GM08714 (cell line): ENCODE data around the gene MXRA7.
"Not testable (repeated sequence)": the region's sequence is repeated elsewhere in the genome, so short reads cannot be mapped to it uniquely, and the experiment has no call there.

Experiments used
- H3K4me3 ChIP-seq: fragments of 200-500 bp; sonication (Bioruptor generic); 2 replicates; pipeline ENCODE4 v1.5.1; 2014; ENCODE audit warnings: mild to moderate bottlenecking, low read length, inconsistent platforms
- ZNF274 ChIP-seq: IDR thresholded peaks from 2 replicates; pipeline ENCODE4 v1.6.1; 2012; ENCODE audit warnings: mild to moderate bottlenecking, low read depth, low read length

Gene MXRA7

DNA sequence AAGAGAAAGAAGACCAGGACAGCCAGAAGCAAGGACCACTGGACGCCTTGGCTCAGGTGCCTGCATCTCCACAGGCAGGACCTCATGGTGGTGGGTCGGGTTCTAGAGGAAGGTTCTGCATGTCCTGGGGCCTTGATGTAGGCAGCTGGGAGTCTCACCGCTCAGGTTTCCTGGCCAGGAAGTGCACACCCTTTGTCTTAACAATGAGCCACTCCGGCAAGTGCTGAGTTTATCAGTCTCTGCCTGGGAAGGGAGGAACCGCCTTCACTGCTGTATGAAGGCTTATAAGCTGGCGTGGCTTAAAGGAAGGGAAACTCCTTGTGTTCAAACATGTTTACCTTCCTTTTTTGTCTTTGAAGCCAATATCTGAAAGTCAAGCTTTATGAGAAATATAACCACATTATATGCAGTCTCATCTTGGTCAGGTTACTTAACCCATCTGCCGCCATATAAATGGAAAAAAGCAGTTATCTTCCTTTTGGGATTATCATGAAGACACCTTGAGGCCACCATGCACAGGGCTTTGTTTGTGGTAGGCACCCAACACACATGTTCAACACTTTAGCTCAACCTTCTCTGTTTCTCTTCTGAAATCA, 67.1 kb downstream of the MXRA7 start, which contains the start of gene ST6GALNAC1:
ST6GALNAC1 (minus strand) TSS at position 205 of the 596 bp plus-strand sequence; CDS start at position 86, 119 bp downstream.
- no peak within 1 kb of the TSS for H3K4me3 ChIP-seq
- no peak for TF ChIP-seq ZNF274

DNA sequence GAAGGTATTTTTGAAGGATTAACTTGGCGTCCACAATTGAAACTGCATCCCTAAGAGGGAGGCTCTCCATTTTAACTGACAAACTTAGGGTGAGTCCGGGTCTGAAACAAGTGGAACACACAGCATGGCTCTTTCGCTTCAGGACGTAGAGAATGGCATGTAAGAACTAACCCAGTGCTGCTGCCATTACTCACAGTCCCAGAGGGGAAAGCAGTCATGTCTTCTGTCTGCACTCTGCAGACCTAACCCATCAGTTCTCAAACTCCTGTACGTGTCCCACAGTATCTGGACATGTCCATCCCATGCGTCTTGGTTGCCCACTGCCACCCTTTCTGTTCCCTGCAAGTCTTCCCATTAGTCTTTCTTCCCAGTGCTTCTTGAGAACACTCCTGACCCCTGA, 67.8 kb downstream of the MXRA7 start:
- no peak for TF ChIP-seq ZNF274
- no peak overlapping the region for H3K4me3 ChIP-seq

DNA sequence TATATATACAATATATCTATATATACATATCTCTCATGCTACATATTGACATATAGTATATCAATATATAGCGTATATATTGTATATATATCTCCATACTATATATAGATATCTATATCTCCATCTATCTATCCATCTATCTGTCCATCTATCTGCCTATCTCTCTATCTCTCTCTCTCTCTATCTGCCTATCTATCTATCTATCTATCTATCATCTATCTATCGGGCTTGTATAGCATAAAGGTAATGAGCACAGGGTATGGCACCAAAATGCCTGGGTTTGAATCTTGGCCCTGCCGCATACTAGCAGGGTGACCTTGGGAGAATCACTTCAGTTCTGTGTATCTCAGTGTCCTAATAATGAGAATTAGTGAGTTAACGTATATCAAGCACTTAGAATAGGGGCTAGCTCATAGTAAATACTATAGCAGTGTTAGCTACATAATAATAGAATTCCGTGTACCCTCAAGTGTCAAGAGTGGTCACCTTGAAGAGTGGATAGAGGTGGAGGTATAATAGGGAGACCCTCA, 68.7 kb downstream of the MXRA7 start:
- no peak for TF ChIP-seq ZNF274
- no peak overlapping the region for H3K4me3 ChIP-seq

DNA sequence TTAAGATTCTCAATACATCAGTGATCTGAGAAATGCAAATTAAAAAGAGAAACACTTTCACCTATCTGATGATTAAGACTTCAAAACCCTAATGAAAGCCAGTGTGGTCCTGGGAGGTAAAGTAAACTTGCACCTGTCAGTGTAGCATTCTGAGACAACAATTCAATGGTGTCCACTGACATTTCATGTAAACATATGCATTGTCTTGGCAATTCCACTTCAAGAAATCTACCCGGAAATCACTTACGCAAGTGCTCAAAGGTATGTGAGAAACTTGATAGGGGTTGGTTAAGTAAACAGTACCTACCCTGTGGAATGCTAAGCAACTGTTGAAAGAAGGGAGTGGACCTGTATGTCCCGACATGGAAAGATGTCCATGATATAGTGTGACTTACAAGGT, 69.3 kb downstream of the MXRA7 start:
- no peak overlapping the region for H3K4me3 ChIP-seq
- TF ChIP-seq ZNF274: no peak

DNA sequence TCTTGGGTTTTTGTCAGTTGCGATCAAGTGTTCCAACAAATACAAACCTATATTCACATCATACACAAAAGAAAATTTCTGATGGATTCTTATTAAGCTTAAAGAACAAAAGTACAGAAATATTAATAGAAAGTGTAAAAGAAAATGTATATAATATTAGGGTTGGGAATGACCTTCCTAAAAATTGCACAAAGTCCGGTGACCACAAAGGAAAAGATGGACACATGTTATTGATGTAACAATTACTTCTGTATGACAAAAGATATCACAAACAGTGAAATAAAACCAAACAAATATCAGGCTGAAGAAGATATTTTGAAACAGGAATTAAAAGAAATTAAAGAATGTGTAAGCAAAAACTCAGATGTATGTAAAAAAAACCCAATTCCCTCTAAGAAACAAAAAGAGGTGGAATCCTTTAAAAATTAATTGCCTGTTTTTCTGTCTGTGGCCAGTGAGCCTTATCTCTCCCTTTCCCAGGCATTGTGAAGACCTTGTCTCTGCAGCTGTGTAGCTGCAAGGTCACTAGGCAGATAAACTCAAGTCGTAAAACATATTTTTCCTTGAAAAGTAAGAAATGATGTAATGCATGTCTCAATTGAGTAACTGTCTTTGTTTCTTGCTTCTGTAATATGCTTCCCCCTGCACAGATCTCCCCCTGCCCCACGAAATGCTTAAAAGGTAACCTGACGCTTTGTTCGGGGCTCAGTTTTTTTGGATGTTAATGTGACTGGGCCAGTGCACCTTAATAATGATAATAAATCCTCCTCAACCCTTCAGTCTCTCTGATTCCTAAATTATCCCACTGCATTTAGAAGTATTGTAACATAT, 70.0 kb downstream of the MXRA7 start:
- no peak for TF ChIP-seq ZNF274
- H3K4me3 ChIP-seq: no peak overlapping the region

DNA sequence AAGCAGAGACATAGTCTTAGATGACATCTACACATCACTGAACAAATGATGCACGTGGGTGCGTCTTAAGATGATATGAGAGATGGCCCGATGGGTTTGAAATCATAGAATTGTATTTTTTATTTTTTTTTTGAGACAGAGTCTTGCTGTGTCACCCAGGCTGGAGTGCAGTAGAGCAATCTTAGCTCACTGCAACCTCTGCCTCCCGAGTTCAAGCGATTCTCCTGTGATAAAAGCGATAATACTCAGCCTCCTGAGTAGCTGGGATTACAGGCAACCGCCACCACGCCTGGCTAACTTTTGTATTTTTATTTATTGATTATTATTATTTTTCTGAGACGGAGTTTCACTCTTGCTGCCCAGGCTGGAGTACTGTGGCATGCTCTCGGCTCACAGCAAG, 72.5 kb downstream of the MXRA7 start:
- H3K4me3 ChIP-seq: no peak overlapping the region
- no peak for TF ChIP-seq ZNF274

DNA sequence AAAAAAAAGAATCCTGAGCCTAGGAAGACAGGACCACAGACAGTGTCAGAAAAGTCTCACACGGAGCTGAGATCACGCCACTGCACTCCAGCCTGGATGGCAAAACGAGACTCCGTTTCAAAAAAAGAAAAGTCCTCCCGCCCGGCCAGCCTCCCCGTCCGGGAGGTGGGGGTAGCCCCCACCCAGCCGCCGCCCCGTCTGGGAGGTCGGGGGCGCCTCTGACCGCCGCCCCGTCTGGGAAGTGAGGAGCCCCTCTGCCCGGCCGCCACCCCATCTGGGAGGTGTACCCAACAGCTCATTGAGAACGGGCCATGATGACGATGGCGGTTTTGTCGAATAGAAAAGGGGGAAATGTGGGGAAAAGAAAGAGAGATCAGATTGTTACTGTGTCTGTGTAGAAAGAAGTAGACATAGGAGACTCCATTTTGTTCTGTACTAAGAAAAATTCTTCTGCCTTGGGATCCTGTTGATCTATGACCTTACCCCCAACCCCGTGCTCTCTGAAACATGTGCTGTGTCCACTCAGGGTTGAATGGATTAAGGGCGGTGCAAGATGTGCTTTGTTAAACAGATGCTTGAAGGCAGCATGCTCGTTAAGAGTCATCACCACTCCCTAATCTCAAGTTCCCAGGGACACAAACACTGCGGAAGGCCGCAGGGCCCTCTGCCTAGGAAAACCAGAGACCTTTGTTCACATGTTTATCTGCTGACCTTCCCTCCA, 74.1 kb downstream of the MXRA7 start:
- not testable (repeated sequence) for H3K4me3 ChIP-seq

DNA sequence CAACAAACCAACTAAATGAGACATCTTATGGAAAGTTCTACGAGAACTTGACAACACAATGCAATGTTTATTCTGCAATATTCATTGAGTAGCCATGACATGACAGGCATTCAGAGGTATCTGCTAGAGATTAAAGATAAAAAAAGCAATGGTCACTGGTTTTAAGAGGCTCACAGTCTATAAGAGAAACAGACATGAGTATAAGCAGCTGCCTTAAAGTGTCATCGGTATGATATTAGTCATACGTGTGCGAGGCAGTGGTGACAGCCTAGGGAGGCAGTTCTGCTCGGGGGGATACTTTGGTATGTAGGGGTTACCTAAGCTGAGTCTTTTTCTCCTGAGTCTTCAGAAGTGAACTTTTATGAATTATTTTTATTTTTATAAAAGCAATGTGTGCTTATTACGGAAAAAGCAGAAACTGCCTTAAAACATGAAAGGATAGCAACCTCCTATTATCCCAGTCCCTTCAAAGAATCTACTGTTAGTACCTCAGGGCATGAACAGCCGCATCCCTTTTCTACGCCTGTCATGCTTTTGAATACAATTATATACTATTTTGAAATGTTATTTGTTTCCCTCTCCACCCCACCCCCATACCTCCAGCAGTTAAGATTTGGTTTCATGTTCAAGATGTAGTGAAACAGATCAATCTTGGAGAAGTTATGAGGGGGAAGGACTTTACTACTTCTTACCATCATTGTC, 75.0 kb downstream of the MXRA7 start:
- no peak for TF ChIP-seq ZNF274

DNA sequence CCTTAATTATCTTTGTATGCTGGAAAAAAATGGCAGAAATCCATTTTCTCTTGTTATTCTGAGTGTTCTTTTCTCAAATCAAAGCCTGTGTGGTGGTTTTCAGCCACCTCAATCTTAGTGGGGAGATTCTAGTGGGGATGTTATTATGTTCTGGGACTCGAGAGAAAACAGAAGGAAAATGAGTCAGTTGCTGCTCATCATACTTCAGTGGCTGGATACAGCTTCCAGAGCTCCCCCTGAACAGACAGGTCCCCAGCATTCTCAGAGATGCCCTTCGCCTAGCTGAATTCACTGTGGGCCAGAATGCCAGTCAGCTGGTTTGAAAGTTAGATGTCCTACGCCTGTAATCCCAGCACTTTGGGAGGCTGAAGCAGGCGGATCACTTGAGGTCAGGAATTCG, 75.7 kb downstream of the MXRA7 start:
- no peak overlapping the region for H3K4me3 ChIP-seq
- TF ChIP-seq ZNF274: no peak

More for the DNA sequence above, 75.0 kb downstream of the MXRA7 start:
- no peak overlapping the region for H3K4me3 ChIP-seq

DNA sequence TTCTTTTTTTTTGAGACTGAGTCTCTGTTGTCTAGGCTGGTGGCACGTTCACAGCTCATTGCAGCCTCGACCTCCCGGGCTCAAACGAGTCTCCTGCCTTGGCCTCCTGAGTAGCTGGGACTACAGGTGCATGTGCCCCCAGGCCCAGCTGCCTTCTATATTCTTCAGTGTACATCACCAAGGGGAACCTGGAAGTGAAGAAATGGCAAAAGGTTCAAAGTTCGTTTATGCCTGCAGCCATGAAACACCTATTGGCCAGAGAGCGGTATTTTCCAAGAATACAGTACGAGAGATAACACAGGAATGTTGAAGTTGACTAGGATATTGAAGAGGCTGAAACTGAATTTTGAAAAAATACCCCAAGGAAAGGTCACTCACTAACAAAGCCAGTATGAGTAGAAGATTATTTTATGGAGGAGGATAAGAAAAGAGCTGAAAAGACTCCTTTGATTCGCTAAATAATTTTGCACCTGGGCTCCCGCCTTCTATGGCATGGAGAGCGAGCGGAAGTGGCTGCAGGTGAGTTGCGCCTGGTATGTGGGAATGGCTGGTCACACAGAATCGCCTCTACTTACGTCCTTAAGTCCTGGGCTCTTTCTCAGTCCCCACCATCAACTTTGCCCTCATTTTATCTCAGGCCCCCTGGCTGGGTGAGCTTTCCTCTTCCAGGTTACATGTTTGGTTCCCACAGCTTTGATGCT, 77.0 kb downstream of the MXRA7 start:
- H3K4me3 ChIP-seq: no peak overlapping the region
- no peak for TF ChIP-seq ZNF274

DNA sequence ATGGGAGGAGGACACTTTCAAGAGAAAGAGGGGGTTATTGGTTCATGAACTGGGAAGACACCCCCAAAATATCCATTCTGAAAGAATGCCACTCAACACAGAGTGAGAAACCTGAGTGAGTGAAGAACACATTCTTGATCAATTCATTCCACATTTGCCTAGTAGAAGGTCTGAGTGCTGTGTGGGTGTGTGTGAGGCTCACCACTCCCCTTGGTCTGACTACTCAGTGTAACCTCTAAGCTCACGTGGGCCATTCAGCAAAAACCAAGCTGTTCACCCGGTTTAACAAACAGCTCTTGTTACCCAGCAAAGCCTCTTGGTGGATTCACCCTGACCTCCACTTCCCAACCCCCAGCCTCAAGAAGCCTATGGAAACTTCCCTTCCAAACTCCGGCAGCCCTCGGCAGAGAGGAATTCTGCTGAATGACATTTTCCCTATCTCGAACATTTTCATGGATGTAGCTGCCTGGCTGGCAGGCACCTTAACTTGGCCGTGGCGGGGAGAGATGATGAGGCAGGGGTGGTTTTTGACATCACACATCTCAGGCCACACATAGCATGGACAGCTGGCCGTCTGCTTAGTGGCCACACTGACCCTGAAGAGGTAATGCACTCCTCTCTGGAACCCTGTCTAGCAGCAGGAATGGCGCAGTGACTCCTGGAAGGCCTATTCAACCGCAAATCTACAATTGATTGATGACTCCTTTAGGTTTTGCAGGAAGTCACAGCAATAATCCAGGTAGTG, 78.8 kb downstream of the MXRA7 start:
- no peak for TF ChIP-seq ZNF274

DNA sequence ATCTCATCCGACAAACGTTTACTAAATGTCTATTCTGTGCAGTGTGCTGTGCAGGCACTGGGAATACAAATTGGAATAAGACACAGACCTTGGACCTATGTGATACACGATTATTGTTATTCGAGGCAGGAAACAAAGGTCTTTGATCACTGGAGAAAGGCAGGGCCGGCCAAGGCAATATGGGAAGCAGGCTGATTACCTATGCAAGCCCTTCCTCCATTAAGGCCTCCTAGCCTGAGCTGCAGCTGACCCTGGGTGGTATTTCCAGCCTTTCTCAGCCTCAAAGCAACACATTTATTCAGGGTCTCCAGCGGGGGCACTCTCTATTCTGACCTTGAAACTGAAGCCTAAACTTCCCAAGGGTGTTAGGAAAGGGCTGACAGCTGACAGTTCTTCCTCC, 80.6 kb downstream of the MXRA7 start:
- no peak for TF ChIP-seq ZNF274
- H3K4me3 ChIP-seq: no peak overlapping the region

More for the DNA sequence above, 78.8 kb downstream of the MXRA7 start:
- no peak overlapping the region for H3K4me3 ChIP-seq
